Activated CD4-positive, alpha-beta T cell treated with anti-CD3 and anti-CD28 coated beads, Interleukin-10, Interleukin-2, amounts not matched to agents 100 ng/mL and 50 ng/mL, durations not matched to agents 16 hours and 8 hours (primary cell): ENCODE measurements around the gene LRP10.
A peak's percentile ranks its signal among the peaks of the same experiment; 100 is the strongest.
"Not testable (repeated sequence)": the region's sequence is repeated elsewhere in the genome, so short reads cannot be mapped to it uniquely, and the experiment has no call there.

Source experiments
- DNase-seq: peaks from one replicate; pipeline ENCODE4 v3.0.0-alpha.2; 2020

LRP10 gene

DNA sequence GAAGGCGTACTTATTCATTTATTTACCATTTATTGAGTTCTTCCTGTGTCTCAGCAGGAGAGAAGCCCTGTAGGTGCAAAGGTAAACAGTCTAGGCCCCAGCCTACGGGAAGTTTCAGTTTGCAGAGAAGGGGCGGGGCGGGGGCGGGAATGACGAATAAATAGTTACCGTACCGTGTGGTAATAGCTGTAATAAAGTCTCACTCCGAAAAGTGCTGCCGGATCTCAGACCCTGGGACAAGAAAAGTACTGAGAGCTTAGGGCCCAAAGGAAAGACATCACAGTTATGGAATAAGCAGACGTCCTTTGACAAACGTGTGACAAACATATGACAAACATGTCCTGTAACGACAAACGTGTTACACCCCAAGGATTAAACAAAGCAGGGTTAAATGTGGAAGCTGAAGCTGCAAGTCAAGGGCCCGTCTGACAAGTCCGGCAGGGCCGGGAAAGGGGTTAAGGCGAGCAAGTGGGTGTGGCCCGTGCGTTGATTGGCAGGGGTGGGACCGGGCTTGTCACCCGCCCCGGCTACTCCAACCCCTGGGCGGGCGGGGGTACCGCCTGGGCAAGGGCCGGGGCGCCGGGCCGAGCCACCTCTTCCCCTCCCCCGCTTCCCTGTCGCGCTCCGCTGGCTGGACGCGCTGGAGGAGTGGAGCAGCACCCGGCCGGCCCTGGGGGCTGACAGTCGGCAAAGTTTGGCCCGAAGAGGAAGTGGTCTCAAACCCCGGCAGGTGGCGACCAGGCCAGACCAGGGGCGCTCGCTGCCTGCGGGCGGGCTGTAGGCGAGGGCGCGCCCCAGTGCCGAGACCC lies at the start of gene LRP10:
TSS of gene LRP10 (plus strand) at position 517 of the 809 bp plus-strand sequence. CDS start 564 bp downstream, outside the sequence.
- DNase-seq, result peak; percentile 91

DNA sequence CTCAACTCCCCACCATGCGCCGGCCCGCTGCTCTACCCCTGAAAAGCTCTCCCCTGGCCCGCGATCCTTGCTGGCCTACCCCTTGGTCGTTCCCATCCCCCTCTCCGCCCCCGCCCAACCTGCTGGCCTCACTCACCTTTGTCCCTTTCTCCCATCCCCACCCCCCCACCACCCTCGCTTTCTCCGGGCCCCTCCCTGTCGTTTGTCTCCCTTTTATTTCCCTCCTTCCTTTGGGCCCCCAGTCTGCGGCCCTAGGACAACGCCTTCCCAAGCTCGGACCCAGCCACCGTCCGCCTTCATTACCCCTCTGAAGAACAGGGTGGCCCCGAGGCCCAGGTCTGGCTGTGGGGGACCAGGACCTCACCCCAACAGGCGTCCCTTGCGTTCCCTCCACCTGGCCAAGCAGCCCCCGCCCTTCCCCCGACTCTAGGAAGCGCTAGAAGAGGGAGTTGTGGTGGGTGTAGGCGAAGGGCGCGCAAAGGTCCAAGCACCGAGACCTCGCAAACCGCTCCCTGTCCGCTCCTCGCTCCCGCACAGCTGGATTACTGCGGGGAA lies 49.4 kb upstream of the LRP10 start:
- no peak for DNase-seq

DNA sequence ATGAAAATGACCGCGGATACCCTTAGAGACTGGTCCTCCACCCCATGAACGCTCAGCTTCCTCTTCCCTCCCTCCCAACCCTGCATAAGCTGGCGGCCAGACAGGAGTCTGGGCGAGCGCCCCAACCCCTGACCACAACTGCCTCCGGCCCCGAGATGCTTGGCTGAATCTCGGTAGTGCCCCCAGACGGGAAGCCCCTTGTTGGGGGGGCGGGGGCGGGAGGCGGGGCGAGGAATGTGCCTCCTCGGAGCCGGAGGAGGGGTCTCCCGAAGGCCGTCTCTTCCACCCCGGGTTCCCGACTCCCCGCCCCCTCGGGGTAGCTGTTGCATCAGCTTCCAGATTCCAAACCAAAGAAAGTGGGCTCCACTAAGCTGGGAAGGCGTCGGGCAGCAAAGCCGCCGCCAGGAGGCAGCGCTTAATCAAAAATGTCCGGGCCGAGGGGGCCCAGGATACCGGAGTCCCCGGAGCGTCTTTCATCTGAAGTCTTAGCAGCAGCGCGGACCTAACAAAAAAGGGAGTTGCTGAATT lies 48.9 kb upstream of the LRP10 start:
- peak; percentile 74 for DNase-seq

- DNase-seq, result no peak
Measured at GRCh38 chr14:22824711-22825359, 46.7 kb upstream of the LRP10 start.

DNA sequence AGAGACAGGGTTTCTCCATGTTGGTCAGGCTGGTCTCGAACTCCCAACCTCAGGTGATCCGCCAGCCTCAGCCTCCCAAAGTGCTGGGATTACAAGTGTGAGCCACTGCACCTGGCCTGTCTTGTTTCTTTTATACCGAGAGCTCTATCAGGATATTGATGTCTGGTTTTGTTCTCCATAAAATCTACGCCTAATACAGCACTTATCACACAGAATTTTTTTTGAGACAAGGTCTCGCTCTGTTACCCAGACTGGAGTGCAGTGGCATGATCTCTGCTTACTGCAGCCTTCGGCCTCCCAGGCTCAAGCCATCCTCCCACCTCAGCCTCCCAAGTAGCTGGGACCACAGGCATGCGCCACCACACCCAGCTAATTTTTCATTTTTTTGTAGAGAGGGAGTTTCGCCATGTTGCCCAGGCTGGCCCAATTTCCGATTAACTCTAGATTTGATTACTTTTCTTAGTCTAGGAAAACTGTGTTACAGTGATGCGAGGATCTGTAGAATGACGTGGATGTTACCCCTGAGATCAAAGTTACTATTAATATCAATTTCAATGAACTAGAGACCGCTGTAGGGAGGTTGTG lies 42.4 kb upstream of the LRP10 start:
- DNase-seq, result not testable (repeated sequence)

DNA sequence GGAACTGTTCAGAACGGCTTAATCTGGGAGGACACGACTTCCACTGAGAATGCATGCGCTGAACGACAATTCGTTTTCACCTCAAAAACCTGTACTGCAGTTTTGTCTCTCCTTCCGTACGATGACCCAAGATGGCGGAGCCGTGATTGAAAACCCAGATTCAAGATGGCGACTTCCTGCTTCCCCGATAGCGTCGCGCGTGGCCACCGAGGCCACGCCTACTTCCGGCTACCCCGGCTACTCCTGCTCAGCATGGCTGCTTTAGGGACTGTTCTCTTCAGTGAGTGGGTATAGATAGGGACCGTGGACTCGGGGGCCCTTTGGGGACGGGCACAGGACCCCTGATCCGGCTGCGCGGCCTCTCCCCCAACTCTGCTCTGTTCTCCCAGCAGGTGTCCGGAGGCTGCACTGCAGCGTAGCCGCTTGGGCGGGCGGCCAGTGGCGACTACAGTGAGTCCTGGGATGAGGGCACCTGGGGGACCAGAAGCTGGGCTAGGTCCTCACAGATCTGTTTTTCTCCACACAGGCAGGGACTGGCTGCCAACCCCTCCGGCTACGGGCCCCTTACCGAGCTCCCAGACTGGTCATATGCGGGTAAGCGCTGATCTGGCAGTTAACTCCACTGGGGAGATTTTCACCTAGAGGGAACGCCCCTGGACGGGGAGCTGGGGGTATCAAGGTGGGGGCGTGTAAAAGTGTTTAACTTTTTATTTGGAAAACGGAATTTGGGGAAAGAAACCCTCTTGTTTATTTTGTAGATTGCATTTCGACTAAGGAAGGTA lies 41.7 kb upstream of the LRP10 start, which contains the start of gene MRPL52:
TSS of gene MRPL52 (plus strand) at position 227 of the 782 bp plus-strand sequence. CDS start at position 253, 26 bp downstream.
- peak; percentile 95 for DNase-seq

DNA sequence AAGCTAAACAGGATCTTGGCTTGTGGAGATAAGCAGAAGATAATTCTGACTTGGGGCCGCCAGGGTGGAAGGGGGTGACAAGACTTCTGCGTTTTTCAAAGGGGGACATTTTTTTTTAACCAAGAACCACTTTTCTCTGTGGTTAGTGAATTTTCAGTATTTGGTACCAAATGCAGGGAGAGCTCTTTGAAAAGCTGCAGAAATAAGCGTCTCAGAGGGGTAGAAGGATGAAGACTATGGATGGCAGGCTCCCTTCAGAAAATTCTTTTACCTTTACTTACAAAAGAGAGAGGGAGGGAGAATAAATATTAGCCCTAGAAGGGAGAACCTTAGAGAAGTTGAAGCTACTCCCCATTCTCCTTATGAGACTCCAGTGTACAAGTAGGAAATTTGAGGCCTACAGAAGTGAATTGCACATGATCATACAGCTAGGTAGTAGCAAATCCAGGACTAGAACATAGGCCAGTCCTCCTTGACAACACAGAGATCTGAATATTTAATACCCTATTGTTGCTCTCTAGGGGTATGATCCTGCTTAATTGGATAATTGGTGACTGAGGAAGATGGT lies 41.0 kb upstream of the LRP10 start:
- DNase-seq, result no peak

DNA sequence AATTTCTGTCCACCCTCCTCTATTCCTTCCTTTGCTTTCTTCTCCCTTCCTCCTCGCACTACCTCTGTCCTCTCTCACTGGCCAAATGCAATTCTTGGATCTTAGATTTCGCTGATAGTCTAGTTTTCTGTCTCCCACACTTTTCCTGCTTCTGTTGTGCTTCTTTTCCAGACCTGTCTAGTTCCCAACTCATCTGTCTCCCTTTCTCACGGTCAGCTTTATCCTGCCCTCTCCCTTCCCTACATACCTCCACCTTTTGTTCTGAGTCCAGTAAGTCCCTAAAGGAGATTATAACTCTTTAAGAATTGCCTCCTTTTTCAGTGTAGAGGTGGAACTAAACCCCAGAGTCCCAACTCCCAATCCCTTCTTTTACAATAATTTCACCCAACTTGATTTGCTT lies 36.0 kb upstream of the LRP10 start:
- no peak for DNase-seq

DNA sequence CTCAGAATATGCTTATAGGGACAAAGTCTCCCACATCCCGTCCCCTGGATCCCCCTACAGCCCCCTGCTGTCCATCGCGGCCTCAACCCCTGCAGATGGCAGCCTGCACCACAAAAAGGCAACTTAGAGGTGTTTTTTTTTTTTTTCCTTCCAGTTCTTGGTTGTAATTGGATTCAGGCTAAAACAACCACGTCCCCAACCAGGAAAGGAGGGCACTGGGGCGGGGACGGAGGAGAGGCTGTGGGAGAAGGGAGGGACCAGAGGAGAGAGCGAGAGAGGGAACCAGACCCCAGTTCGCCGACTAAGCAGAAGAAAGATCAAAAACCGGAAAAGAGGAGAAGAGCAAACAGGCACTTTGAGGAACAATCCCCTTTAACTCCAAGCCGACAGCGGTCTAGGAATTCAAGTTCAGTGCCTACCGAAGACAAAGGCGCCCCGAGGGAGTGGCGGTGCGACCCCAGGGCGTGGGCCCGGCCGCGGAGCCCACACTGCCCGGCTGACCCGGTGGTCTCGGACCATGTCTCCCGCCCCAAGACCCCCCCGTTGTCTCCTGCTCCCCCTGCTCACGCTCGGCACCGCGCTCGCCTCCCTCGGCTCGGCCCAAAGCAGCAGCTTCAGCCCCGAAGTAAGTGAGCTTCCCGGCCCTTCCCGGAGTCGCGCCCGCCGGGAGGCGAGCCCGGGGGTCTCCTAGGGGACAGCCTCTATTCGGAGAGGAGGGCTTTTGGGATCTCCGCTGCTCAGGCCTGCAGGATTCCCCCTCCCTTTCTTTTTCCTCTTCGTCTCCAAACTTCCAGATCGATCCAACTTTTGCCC lies 35.0 kb upstream of the LRP10 start, which contains the start of gene MMP14:
TSS of gene MMP14 (plus strand) at position 285 of the 813 bp plus-strand sequence. CDS start at position 518, 233 bp downstream.
- DNase-seq, result no peak

- DNase-seq, result no peak
Measured at GRCh38 chr14:22837114-22837749, 34.3 kb upstream of the LRP10 start.

- DNase-seq, result no peak
Measured at GRCh38 chr14:22837750-22838538, 33.6 kb upstream of the LRP10 start.

GRCh38 chr14:22838631-22839041 lies 32.9 kb upstream of the LRP10 start:
- no peak for DNase-seq

DNA sequence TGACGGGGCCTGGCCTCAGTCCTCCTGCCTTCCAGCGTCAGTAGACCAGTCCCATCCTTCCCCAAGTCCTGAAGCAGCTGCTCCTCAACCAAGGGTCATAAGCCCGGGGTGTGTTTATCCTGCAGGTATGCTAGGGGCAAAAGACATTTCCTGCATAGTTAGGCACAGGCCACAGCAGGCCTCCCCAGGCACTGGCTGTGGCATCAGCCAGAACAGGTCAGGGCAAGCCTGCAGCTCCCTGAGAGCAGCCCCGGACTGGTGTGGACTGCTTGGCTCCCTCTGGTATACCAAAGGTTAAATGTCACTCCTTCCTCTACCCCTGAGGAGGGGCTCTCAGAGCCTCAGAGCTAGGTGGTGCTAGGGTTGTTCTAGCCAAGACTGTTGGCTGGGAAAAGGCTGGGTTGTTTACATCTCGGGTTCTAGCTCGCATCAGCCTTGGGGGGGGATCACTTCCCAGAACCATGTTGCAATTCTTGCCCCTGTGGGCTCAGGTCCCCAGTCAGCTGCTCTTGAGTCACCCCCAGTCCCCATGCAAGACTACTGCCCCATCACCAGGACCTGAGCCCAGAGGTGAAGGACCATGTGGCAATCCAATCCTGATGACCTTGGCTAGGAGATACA lies 32.3 kb upstream of the LRP10 start:
- no peak for DNase-seq

DNA sequence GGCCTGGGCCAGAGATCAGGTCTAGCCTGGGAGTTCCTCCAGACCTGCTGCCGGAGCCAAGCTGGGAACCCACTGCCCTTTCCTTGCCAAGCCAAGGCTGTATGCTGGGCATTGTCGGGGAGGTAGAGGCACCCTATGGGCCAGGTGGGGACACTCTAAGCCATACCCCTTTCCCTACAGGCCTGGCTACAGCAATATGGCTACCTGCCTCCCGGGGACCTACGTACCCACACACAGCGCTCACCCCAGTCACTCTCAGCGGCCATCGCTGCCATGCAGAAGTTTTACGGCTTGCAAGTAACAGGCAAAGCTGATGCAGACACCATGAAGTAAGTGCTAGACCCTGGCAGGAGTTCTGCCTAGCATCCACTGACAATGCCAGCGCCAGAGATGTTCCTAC lies 30.2 kb upstream of the LRP10 start:
- DNase-seq, result no peak

DNA sequence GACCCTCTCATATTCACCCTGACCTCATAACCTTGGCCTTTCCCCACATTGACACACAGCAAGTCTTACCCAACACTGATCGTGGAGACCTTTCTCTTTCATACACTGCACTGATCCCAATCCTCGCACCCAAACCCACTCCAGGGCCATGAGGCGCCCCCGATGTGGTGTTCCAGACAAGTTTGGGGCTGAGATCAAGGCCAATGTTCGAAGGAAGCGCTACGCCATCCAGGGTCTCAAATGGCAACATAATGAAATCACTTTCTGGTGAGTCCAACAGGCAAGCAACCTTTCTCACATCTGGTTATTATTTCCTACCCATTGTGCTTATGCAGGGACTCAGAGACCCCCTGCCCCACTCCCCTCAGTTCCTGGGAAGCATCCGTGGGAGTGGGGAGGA lies 29.8 kb upstream of the LRP10 start:
- no peak for DNase-seq

GRCh38 chr14:22842211-22843122 lies 29.1 kb upstream of the LRP10 start:
- no peak for DNase-seq

DNA sequence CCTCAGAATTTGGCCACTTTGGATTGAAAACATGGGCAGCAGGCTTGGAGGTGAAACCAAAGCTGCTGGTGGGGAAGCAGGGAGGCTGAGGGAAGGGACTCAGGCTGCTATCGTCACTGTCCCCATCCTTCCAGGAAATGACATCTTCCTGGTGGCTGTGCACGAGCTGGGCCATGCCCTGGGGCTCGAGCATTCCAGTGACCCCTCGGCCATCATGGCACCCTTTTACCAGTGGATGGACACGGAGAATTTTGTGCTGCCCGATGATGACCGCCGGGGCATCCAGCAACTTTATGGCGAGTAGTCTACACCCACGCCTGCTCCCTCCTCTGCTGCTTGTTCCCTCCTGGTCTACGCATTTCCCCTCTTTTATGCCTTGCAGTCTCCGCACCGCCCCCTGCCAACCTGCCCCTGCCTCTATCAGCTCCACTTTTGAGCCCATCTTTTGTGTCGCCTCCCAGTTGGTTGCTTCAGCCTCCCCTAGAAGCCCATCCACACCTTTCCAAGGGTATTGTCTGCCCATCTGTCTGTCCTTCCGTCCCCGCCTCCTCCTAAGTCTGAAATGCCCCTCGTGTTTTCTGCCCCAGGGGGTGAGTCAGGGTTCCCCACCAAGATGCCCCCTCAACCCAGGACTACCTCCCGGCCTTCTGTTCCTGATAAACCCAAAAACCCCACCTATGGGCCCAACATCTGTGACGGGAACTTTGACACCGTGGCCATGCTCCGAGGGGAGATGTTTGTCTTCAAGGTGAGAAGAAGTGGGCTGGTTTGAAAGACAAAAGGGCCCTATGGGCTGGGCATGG lies 28.2 kb upstream of the LRP10 start:
- DNase-seq, result no peak
